Common myeloid progenitor, CD34-positive (primary cell): ENCODE results near the gene LRP1B.
A peak's percentile ranks its signal among the peaks of the same experiment; 100 is the strongest.

Source experiments
- CTCF ChIA-PET: fragments of 350-600 bp; sonication (Branson Sonifier 250); formaldehyde crosslinking; loops from one replicate; lab custom pipeline; 2021; ENCODE audit warnings: antibody characterized with exemption; lab: Charles Lee
- POLR2A ChIA-PET: fragments of 350-600 bp; sonication (Branson Sonifier 250); formaldehyde crosslinking; loops from one replicate; lab custom pipeline; 2021; ENCODE audit warnings: antibody characterized with exemption; lab: Charles Lee
- DNase-seq, 3 donors: peaks; one replicate each; pipeline versions ENCODE4 v3.0.0 to v3.0.0-alpha.2; 2013
- H3K27ac ChIP-seq, 2 experiments: 1 replicate in 1 of 2; 2 replicates in 1 of 2; pipeline ENCODE4 v1.7.0; 2013; ENCODE audit warnings: inconsistent platforms in 2 of 2, low read length in 2 of 2, mild to moderate bottlenecking in 2 of 2, low read depth in 1 of 2, moderate library complexity in 1 of 2; ENCODE audit not compliant: severe bottlenecking in 2 of 2, insufficient read depth in 1 of 2, poor library complexity in 1 of 2
- H3K27me3 ChIP-seq, 5 experiments: replicated peaks in 2 of 5; 1 replicate in 3 of 5; 2 replicates in 2 of 5; pipeline versions ENCODE4 v1.6.1 to v1.7.0; 2013; ENCODE audit warnings: low read length in 4 of 5, mild to moderate bottlenecking in 2 of 5, moderate library complexity in 2 of 5, inconsistent platforms in 1 of 5; ENCODE audit not compliant: insufficient read depth in 5 of 5, control insufficient read depth in 4 of 5
- H3K36me3 ChIP-seq, 4 experiments: 1 replicate in 2 of 4; 2 replicates in 2 of 4; pipeline versions ENCODE4 v1.6.1 to v1.7.0; 2013; ENCODE audit warnings: low read length in 3 of 4, control low read depth in 1 of 4, mild to moderate bottlenecking in 1 of 4; ENCODE audit not compliant: control insufficient read depth in 4 of 4, insufficient read depth in 4 of 4
- H3K4me1 ChIP-seq, 4 experiments: 1 replicate in 3 of 4; 2 replicates in 1 of 4; pipeline versions ENCODE4 v1.6.1 to v1.7.1; 2013; ENCODE audit warnings: low read length in 3 of 4, mild to moderate bottlenecking in 3 of 4, control low read depth in 1 of 4, inconsistent platforms in 1 of 4, moderate library complexity in 1 of 4; ENCODE audit not compliant: control insufficient read depth in 4 of 4, insufficient read depth in 4 of 4; ENCODE audit errors: control extremely low read depth in 1 of 4
- H3K4me3 ChIP-seq, 7 experiments: 1 replicate in 4 of 7; 2 replicates in 3 of 7; pipeline versions ENCODE4 v1.5.1 to v1.7.0; 2013; ENCODE audit warnings: mild to moderate bottlenecking in 7 of 7, low read length in 6 of 7, moderate library complexity in 6 of 7, inconsistent platforms in 2 of 7, low read depth in 2 of 7, control low read depth in 1 of 7; ENCODE audit not compliant: insufficient read depth in 4 of 7, control insufficient read depth in 1 of 7; ENCODE audit errors: extremely low read depth in 1 of 7
- H3K9me3 ChIP-seq, 5 experiments: 1 replicate in 4 of 5; 2 replicates in 1 of 5; pipeline versions ENCODE4 v1.6.1 to v1.7.1; 2013; ENCODE audit warnings: low read length in 4 of 5, mild to moderate bottlenecking in 2 of 5, inconsistent platforms in 1 of 5, low read depth in 1 of 5, moderate library complexity in 1 of 5; ENCODE audit not compliant: control insufficient read depth in 4 of 5, insufficient read depth in 2 of 5; ENCODE audit errors: control extremely low read depth in 1 of 5
- WGBS: methylation state at CpG from one replicate; pipeline ENCODE4 v1.1.5; 2013; ENCODE audit not compliant: insufficient coverage; 5-methylcytosine and 5-hydroxymethylcytosine counted together

Gene LRP1B

GRCh38 chr2:141137122-141137693 lies 993.6 kb downstream of the LRP1B start:
- Histone ChIP-seq H3K27me3 (no peaks in the 10 kb centered on the region), H3K36me3 (no peaks in the 10 kb centered on the region), H3K4me3 (peak overlapping the region in 1 of 7 experiments; percentile 17), H3K9me3 (no peaks in the 10 kb centered on the region), H3K27ac (no peak overlapping the region), H3K4me1 (peaks cover 0 to 10% (median 2%) of the 10 kb centered on the region in 4 experiments)
- no peak for DNase-seq
- CTCF ChIA-PET: interaction anchor here (0.7 kb wide), 1 partner anchor 159 kb away, joined by 3 read pairs; no protein-coding TSS in a partner anchor
- 25% methylated on average over 2 of the region's 4 CpGs for WGBS
- POLR2A ChIA-PET: no interaction called here

DNA sequence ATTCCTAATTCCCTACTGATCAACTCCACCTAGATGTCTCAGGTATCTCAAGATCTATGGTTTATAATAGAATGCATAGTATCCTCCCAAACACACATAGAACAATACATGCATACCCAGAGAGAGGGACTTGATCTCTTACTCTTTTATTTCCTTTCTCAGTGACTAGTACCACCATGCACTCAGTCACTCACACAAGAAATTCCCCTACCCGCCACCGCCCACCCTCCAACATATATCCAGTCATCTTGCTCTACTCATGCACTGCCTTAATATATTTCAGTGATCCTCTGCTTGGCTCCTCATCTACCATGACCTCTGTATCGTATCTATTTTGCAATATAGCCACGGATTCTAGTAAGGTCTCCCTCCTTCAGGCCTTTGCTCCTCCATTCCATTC lies 996.9 kb downstream of the LRP1B start:
- DNase-seq: no peak
- Histone ChIP-seq H3K27ac (no peak overlapping the region), H3K27me3 (no peaks in the 10 kb centered on the region), H3K4me3 (no peak overlapping the region), H3K4me1 (peaks cover 0 to 15% (median 2%) of the 10 kb centered on the region in 4 experiments), H3K9me3 (no peaks in the 10 kb centered on the region), H3K36me3 (no peaks in the 10 kb centered on the region)
- ChIA-PET CTCF (no interaction called here), POLR2A (no interaction called here)
- 100% methylated on average over 4 of the region's 4 CpGs for WGBS

DNA sequence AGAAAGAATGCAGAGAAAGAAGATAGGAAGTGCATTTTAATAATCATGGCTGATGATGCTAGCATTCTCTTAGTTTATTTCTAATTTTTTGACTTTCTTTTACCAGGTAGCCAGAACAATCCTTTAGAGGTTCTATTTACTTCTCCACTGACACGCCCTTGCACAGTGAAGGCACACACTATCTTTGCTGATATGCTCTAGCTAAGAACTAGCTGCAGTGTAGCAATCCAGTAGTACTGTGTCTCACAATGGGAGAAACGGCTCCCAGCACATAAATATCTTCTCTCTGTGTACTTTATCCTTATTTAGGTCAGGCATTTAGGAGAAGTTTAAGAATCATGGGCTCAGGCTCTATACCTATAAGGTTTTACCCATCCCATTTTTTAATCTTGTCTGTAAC lies 1005.4 kb downstream of the LRP1B start:
- H3K4me1 ChIP-seq: no peaks in the 10 kb centered on the region
- H3K27ac ChIP-seq: no peak overlapping the region
- H3K36me3 ChIP-seq: no peaks in the 10 kb centered on the region
- POLR2A ChIA-PET: no interaction called here
- CTCF ChIA-PET: no interaction called here
- no peak for DNase-seq
- H3K4me3 ChIP-seq: no peak overlapping the region
- no CpG with 5 or more reads among the region's 2 CpGs for WGBS
- H3K27me3 ChIP-seq: no peaks in the 10 kb centered on the region
- no peaks in the 10 kb centered on the region for H3K9me3 ChIP-seq

- H3K36me3 ChIP-seq: no peaks in the 10 kb centered on the region
- H3K4me3 ChIP-seq: no peak overlapping the region
- ChIA-PET POLR2A (no interaction called here), CTCF (no interaction called here)
- H3K9me3 ChIP-seq: no peaks in the 10 kb centered on the region
- DNase-seq: no peak
- H3K4me1 ChIP-seq: no peaks in the 10 kb centered on the region
- WGBS: no CpG with 5 or more reads among the region's 4 CpGs
- no peaks in the 10 kb centered on the region for H3K27me3 ChIP-seq
- H3K27ac ChIP-seq: no peak overlapping the region
These were observed 1012.0 kb downstream of the LRP1B start for GRCh38 chr2:141118836-141119235.

DNA sequence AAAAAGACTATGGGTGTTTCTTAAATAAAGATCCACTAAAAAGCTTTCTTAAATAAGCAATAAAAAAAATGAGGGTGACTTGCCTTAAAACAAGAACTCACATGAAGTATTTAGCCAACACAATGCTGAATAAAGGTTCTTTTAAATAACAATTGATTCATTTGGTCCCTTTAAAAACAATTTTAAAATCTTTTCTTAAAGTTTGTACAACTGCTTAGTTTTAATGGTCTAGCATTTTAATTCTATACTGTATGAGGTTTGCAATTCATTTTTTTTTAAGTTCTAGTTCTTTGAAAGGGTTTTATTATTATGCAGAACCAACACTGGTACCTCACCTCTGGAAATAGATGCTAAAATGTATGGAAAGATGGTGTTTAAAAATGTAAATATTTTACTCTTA lies 1017.5 kb downstream of the LRP1B start:
- H3K4me3 ChIP-seq: no peak overlapping the region
- H3K4me1 ChIP-seq: peaks cover 0 to 1% (median 0%) of the 10 kb centered on the region in 4 experiments
- DNase-seq: no peak
- no peaks in the 10 kb centered on the region for H3K27me3 ChIP-seq
- ChIA-PET POLR2A (no interaction called here), CTCF (no interaction called here)
- H3K27ac ChIP-seq: no peak overlapping the region
- H3K36me3 ChIP-seq: no peaks in the 10 kb centered on the region
- H3K9me3 ChIP-seq: no peaks in the 10 kb centered on the region

GRCh38 chr2:141109633-141110032 lies 1021.2 kb downstream of the LRP1B start:
- H3K36me3 ChIP-seq: no peaks in the 10 kb centered on the region

GRCh38 chr2:141105763-141106162 lies 1025.1 kb downstream of the LRP1B start:
- H3K4me3 ChIP-seq: no peak overlapping the region
- CTCF ChIA-PET: interaction anchor here (1.1 kb wide), 1 partner anchor 18 kb away, joined by 4 read pairs; no protein-coding TSS in a partner anchor
- no peaks in the 10 kb centered on the region for H3K9me3 ChIP-seq
- DNase-seq: no peak
- H3K4me1 ChIP-seq: peaks cover 0 to 1% (median 0%) of the 10 kb centered on the region in 4 experiments
- POLR2A ChIA-PET: no interaction called here
- no peaks in the 10 kb centered on the region for H3K27me3 ChIP-seq
- no peaks in the 10 kb centered on the region for H3K36me3 ChIP-seq
- no peak overlapping the region for H3K27ac ChIP-seq

More at GRCh38 chr2:141109633-141110032, 1021.2 kb downstream of the LRP1B start:
- no peaks in the 10 kb centered on the region for H3K9me3 ChIP-seq
- no peak overlapping the region for H3K27ac ChIP-seq
- ChIA-PET CTCF (interaction anchor here (0.6 kb wide), 1 partner anchor 19 kb away, joined by 3 read pairs; no protein-coding TSS in a partner anchor), POLR2A (interaction anchor here (0.6 kb wide), 1 partner anchor 367 kb away, joined by 4 read pairs; no protein-coding TSS in a partner anchor)
- no peaks in the 10 kb centered on the region for H3K27me3 ChIP-seq
- no peak overlapping the region for H3K4me3 ChIP-seq
- DNase-seq: no peak
- peaks cover 0 to 1% (median 0%) of the 10 kb centered on the region in 4 experiments for H3K4me1 ChIP-seq
